A549 (cell line): ENCODE data around the gene FARP2. TPM values are rescaled to one million over a fixed set of nuclear protein-coding genes. Genes with fewer than 3 reads are reported as not detected.

Experiments used
- BHLHE40 ChIP-seq: IDR thresholded peaks from 2 replicates; pipeline ENCODE4 v1.6.1; 2012; ENCODE audit warnings: low read depth, low read length, inconsistent platforms
- CEBPB ChIP-seq, 2 experiments: fragments of >200 bp in 1 of 2; sonication (Bioruptor Twin) in 1 of 2; formaldehyde crosslinking in 1 of 2; IDR thresholded peaks; 2 replicates each; pipeline ENCODE4 v1.6.1; 2012 to 2016
- CHD2 ChIP-seq: fragments of 150-350 bp; IDR thresholded peaks from 2 replicates; pipeline ENCODE4 v1.6.1; 2014; ENCODE audit warnings: low read length; ENCODE audit not compliant: partially characterized antibody
- EHF ChIP-seq: fragments of 250-450 bp; sonication (Bioruptor Pico); IDR thresholded peaks from 2 replicates; pipeline ENCODE4 v1.5.0; 2020; ENCODE audit warnings: mild to moderate bottlenecking
- EHMT2 ChIP-seq: fragments of 200-600 bp; sonication (generic); IDR thresholded peaks from 2 replicates; pipeline ENCODE4 v1.6.1; 2016; ENCODE audit warnings: antibody characterized with exemption, low read depth, mild to moderate bottlenecking, moderate library complexity
- FOXS1 ChIP-seq: fragments of 250-450 bp; sonication (Bioruptor Pico); IDR thresholded peaks from 2 replicates; pipeline ENCODE4 v1.5.0; 2020; ENCODE audit warnings: mild to moderate bottlenecking, moderate library complexity
- GATA3 ChIP-seq: IDR thresholded peaks from 2 replicates; pipeline ENCODE4 v1.6.1; 2012; ENCODE audit warnings: borderline replicate concordance
- HDAC2 ChIP-seq: fragments of 200-600 bp; sonication (generic); IDR thresholded peaks from 2 replicates; pipeline ENCODE4 v1.6.1; 2016
- HEYL ChIP-seq: fragments of 250-450 bp; sonication (Bioruptor Pico); IDR thresholded peaks from 2 replicates; pipeline ENCODE4 v1.8.0; 2021; ENCODE audit warnings: mild to moderate bottlenecking, moderate library complexity
- HOXA7 ChIP-seq: fragments of 250-450 bp; sonication (Bioruptor Pico); IDR thresholded peaks from 2 replicates; pipeline ENCODE4 v1.5.0; 2020; ENCODE audit warnings: mild to moderate bottlenecking, moderate library complexity
- HOXB5 ChIP-seq: fragments of 250-450 bp; sonication (Bioruptor Pico); IDR thresholded peaks from 2 replicates; pipeline ENCODE4 v1.5.0; 2020; ENCODE audit warnings: mild to moderate bottlenecking, moderate library complexity
- JUNB ChIP-seq: fragments of >200 bp; sonication (Bioruptor Twin); formaldehyde crosslinking; IDR thresholded peaks from 2 replicates; pipeline ENCODE4 v1.6.1; 2016
- KDM1A ChIP-seq: fragments of 200-600 bp; sonication (generic); IDR thresholded peaks from 2 replicates; pipeline ENCODE4 v1.6.1; 2016; ENCODE audit warnings: low read depth, mild to moderate bottlenecking
- MAFK ChIP-seq: fragments of 450-650 bp; IDR thresholded peaks from 2 replicates; pipeline ENCODE4 v1.6.1; 2014; ENCODE audit not compliant: partially characterized antibody
- MYC ChIP-seq: IDR thresholded peaks from 2 replicates; pipeline ENCODE4 v1.6.1; 2012; ENCODE audit warnings: mild to moderate bottlenecking, inconsistent platforms, low read length, improper control_type of control experiment, borderline replicate concordance
- NPAS2 ChIP-seq: fragments of 250-450 bp; sonication (Bioruptor Pico); IDR thresholded peaks from 2 replicates; pipeline ENCODE4 v1.8.0; 2022; ENCODE audit warnings: mild to moderate bottlenecking, moderate library complexity, borderline replicate concordance
- RARB ChIP-seq: fragments of 250-450 bp; sonication (Bioruptor Pico); IDR thresholded peaks from 2 replicates; pipeline ENCODE4 v1.8.0; 2021; ENCODE audit warnings: mild to moderate bottlenecking, moderate library complexity
- RCOR1 ChIP-seq: fragments of 150-350 bp; IDR thresholded peaks from 2 replicates; pipeline ENCODE4 v1.6.1; 2014; ENCODE audit warnings: antibody characterized with exemption, low read length, low read depth
- SMC3 ChIP-seq: fragments of >200 bp; sonication (Bioruptor Twin); formaldehyde crosslinking; IDR thresholded peaks from 3 replicates; pipeline ENCODE4 v1.6.1; 2018; ENCODE audit warnings: inconsistent platforms
- SREBF2 ChIP-seq: fragments of 450-650 bp; IDR thresholded peaks from 2 replicates; pipeline ENCODE4 v1.6.1; 2014; ENCODE audit warnings: mild to moderate bottlenecking, moderate library complexity
- ZC3H11A ChIP-seq: fragments of 450-650 bp; IDR thresholded peaks from 2 replicates; pipeline ENCODE4 v1.6.1; 2014; ENCODE audit warnings: antibody characterized with exemption, mild to moderate bottlenecking
- ZNF302 ChIP-seq: fragments of 250-450 bp; sonication (Bioruptor Pico); IDR thresholded peaks from 2 replicates; pipeline ENCODE4 v1.9.0; 2021; ENCODE audit warnings: inconsistent platforms, mild to moderate bottlenecking, moderate library complexity
- polyA plus RNA-seq, 4 experiments: library from polyadenylated mRNA; depleted of rRNA in 3 of 4; stranded (reverse); fragments of >200 nt; fragmentation: RNase III in 1 of 4; extraction: RNeasy Plus Mini Kit Qiagen cat#74134 plus additional on column Dnase treatment in 1 of 4; gene quantifications; 2 replicates in 3 of 4; 3 replicates in 1 of 4; pipeline ENCODE4 v1.2.3, GENCODE V29; 2011 to 2017
- TF ChIP-seq, protein P1 (sequence below): fragments of 250-450 bp; sonication (Bioruptor Pico); IDR thresholded peaks from 2 replicates; pipeline ENCODE4 v1.5.0; 2021; ENCODE audit warnings: mild to moderate bottlenecking, moderate library complexity, borderline replicate concordance
- TF ChIP-seq, protein P2 (sequence below): fragments of 150-350 bp; IDR thresholded peaks from 2 replicates; pipeline ENCODE4 v1.6.1; 2014; ENCODE audit warnings: low read depth, mild to moderate bottlenecking, low read length
- TF ChIP-seq, protein P3 (sequence below): fragments of >200 bp; sonication (Bioruptor Twin); formaldehyde crosslinking; IDR thresholded peaks from 2 replicates; pipeline ENCODE4 v1.6.1; 2016
- TF ChIP-seq, protein P4 (sequence below): fragments of 200-600 bp; sonication (generic); IDR thresholded peaks from 2 replicates; pipeline ENCODE4 v1.6.1; 2016; ENCODE audit warnings: antibody characterized with exemption, mild to moderate bottlenecking, moderate library complexity
- TF ChIP-seq, protein P5 (sequence below): fragments of >200 bp; sonication (Bioruptor Twin); formaldehyde crosslinking; IDR thresholded peaks from 3 replicates; pipeline ENCODE4 v1.6.1; 2016
- TF ChIP-seq, protein P6 (sequence below): IDR thresholded peaks from 2 replicates; pipeline ENCODE4 v1.6.1; 2012; ENCODE audit warnings: low read depth, borderline replicate concordance
- TF ChIP-seq, protein P7 (sequence below): fragments of >200 bp; sonication (Bioruptor Twin); formaldehyde crosslinking; IDR thresholded peaks from 3 replicates; pipeline ENCODE4 v1.5.1; 2016
- TF ChIP-seq, protein P8 (sequence below): fragments of 450-650 bp; IDR thresholded peaks from 2 replicates; pipeline ENCODE4 v1.6.1; 2014; ENCODE audit warnings: antibody characterized with exemption

The FARP2 gene
- polyA plus RNA-seq, 2 of the 4 experiments (the other 2 are of a cell fraction): 17.0 to 29.1 TPM

DNA sequence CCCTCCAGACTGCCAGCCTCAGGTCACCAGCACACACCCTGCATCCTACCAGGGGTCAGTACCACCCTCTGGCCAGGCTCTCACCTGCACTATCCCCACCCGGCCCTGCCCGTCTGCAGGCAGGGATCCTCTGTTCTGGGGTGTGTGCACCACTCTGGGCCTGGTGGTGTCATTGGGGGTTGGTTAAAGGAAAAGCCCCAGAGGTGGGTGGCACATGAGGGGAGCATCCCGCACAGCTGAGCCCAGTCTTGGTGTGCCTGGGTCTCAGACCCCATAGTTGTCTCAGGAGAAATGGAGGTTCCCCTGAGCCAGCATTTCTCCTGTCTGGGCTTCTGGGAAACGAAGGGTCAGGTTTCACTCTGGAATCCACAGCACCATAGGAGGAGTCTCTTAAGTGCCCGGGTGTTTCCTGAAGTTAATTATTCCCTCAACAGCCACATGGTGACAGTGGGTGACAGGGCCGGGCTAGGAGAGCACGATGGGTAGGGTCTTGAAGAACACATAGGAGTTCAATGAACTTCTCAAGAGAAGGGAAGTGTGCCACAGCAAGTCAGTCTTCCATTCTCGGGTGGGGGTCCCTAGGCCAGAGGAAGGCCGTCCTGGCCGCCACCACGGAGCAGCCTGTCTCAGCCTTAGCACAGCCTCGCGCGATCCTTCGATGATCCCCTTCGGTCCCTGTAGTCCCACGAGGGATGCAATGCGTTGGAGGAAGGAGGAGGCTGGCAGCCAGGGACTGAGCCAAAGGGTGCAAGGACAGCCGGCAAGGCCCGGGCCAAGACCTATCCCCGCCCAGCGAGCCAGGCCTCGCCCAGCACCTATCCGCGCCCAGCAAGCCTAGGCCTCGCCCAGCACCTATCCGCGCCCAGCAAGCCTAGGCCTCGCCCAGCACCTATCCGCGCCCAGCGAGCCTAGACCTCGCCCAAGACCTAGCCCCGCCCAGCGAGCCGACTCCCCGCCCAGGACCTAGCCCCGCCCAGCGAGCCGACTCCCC, 1.1 kb upstream of the FARP2 start (continued):
- TF ChIP-seq, protein P1, sequence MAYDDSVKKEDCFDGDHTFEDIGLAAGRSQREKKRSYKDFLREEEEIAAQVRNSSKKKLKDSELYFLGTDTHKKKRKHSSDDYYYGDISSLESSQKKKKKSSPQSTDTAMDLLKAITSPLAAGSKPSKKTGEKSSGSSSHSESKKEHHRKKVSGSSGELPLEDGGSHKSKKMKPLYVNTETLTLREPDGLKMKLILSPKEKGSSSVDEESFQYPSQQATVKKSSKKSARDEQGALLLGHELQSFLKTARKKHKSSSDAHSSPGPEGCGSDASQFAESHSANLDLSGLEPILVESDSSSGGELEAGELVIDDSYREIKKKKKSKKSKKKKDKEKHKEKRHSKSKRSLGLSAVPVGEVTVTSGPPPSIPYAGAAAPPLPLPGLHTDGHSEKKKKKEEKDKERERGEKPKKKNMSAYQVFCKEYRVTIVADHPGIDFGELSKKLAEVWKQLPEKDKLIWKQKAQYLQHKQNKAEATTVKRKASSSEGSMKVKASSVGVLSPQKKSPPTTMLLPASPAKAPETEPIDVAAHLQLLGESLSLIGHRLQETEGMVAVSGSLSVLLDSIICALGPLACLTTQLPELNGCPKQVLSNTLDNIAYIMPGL (CRISPR knock-in tag): no peak
- TF ChIP-seq MYC (peak; percentile 26; the same call in 1 of the 2 replicates), RARB (CRISPR knock-in tag) (peak; percentile 24; the same call in 1 of the 2 replicates), KDM1A (no peak), SMC3 (no peak), ZC3H11A (no peak), NPAS2 (CRISPR knock-in tag) (no peak), ZNF302 (CRISPR knock-in tag) (no peak), HOXA7 (CRISPR knock-in tag) (no peak), HEYL (CRISPR knock-in tag) (no peak), BHLHE40 (no peak), CEBPB (IDR thresholded peaks at IDR 0.05) (no peak), EHF (CRISPR knock-in tag) (no peak), SREBF2 (no peak), HOXB5 (CRISPR knock-in tag) (no peak), FOXS1 (no peak), CHD2 (no peak), GATA3 (no peak), HDAC2 (no peak), MAFK (peak; percentile 80), RCOR1 (no peak), EHMT2 (no peak), JUNB (no peak)
- TF ChIP-seq, protein P2, sequence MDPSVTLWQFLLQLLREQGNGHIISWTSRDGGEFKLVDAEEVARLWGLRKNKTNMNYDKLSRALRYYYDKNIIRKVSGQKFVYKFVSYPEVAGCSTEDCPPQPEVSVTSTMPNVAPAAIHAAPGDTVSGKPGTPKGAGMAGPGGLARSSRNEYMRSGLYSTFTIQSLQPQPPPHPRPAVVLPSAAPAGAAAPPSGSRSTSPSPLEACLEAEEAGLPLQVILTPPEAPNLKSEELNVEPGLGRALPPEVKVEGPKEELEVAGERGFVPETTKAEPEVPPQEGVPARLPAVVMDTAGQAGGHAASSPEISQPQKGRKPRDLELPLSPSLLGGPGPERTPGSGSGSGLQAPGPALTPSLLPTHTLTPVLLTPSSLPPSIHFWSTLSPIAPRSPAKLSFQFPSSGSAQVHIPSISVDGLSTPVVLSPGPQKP: no peak
- TF ChIP-seq, protein P3, sequence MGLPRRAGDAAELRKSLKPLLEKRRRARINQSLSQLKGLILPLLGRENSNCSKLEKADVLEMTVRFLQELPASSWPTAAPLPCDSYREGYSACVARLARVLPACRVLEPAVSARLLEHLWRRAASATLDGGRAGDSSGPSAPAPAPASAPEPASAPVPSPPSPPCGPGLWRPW: no peak
- TF ChIP-seq, protein P4, sequence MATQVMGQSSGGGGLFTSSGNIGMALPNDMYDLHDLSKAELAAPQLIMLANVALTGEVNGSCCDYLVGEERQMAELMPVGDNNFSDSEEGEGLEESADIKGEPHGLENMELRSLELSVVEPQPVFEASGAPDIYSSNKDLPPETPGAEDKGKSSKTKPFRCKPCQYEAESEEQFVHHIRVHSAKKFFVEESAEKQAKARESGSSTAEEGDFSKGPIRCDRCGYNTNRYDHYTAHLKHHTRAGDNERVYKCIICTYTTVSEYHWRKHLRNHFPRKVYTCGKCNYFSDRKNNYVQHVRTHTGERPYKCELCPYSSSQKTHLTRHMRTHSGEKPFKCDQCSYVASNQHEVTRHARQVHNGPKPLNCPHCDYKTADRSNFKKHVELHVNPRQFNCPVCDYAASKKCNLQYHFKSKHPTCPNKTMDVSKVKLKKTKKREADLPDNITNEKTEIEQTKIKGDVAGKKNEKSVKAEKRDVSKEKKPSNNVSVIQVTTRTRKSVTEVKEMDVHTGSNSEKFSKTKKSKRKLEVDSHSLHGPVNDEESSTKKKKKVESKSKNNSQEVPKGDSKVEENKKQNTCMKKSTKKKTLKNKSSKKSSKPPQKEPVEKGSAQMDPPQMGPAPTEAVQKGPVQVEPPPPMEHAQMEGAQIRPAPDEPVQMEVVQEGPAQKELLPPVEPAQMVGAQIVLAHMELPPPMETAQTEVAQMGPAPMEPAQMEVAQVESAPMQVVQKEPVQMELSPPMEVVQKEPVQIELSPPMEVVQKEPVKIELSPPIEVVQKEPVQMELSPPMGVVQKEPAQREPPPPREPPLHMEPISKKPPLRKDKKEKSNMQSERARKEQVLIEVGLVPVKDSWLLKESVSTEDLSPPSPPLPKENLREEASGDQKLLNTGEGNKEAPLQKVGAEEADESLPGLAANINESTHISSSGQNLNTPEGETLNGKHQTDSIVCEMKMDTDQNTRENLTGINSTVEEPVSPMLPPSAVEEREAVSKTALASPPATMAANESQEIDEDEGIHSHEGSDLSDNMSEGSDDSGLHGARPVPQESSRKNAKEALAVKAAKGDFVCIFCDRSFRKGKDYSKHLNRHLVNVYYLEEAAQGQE: no peak
- TF ChIP-seq, protein P5, sequence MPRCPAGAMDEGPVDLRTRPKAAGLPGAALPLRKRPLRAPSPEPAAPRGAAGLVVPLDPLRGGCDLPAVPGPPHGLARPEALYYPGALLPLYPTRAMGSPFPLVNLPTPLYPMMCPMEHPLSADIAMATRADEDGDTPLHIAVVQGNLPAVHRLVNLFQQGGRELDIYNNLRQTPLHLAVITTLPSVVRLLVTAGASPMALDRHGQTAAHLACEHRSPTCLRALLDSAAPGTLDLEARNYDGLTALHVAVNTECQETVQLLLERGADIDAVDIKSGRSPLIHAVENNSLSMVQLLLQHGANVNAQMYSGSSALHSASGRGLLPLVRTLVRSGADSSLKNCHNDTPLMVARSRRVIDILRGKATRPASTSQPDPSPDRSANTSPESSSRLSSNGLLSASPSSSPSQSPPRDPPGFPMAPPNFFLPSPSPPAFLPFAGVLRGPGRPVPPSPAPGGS: no peak
- TF ChIP-seq, protein P6, sequence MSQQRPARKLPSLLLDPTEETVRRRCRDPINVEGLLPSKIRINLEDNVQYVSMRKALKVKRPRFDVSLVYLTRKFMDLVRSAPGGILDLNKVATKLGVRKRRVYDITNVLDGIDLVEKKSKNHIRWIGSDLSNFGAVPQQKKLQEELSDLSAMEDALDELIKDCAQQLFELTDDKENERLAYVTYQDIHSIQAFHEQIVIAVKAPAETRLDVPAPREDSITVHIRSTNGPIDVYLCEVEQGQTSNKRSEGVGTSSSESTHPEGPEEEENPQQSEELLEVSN: no peak
- TF ChIP-seq, protein P7, sequence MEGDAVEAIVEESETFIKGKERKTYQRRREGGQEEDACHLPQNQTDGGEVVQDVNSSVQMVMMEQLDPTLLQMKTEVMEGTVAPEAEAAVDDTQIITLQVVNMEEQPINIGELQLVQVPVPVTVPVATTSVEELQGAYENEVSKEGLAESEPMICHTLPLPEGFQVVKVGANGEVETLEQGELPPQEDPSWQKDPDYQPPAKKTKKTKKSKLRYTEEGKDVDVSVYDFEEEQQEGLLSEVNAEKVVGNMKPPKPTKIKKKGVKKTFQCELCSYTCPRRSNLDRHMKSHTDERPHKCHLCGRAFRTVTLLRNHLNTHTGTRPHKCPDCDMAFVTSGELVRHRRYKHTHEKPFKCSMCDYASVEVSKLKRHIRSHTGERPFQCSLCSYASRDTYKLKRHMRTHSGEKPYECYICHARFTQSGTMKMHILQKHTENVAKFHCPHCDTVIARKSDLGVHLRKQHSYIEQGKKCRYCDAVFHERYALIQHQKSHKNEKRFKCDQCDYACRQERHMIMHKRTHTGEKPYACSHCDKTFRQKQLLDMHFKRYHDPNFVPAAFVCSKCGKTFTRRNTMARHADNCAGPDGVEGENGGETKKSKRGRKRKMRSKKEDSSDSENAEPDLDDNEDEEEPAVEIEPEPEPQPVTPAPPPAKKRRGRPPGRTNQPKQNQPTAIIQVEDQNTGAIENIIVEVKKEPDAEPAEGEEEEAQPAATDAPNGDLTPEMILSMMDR: no peak
- TF ChIP-seq, protein P8, sequence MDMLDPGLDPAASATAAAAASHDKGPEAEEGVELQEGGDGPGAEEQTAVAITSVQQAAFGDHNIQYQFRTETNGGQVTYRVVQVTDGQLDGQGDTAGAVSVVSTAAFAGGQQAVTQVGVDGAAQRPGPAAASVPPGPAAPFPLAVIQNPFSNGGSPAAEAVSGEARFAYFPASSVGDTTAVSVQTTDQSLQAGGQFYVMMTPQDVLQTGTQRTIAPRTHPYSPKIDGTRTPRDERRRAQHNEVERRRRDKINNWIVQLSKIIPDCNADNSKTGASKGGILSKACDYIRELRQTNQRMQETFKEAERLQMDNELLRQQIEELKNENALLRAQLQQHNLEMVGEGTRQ: no peak; the same call in 1 of the 2 replicates
